Measurements from ENCODE around the gene UTP25.
A peak's percentile ranks its signal among the peaks of the same experiment; 100 is the strongest.

Gene UTP25

GRCh38 chr1:209840611-209841010, 12.8 kb downstream of the UTP25 start:
- no peak for DNase-seq

GRCh38 chr1:209844695-209845407, 17.1 kb downstream of the UTP25 start:
- DNase-seq, result no peak

- no peak for DNase-seq
Measured at GRCh38 chr1:209845408-209845725, 17.6 kb downstream of the UTP25 start.

- no peak for DNase-seq
Measured at GRCh38 chr1:209849388-209849787, 21.6 kb downstream of the UTP25 start.

GRCh38 chr1:209850342-209850979, 22.7 kb downstream of the UTP25 start:
- peak; percentile 36 for DNase-seq

- no peak for DNase-seq
Measured at GRCh38 chr1:209853676-209854075, 25.9 kb downstream of the UTP25 start.

- DNase-seq, result no peak
Measured at GRCh38 chr1:209854196-209854595, 26.4 kb downstream of the UTP25 start.

- DNase-seq, result no peak
Measured at GRCh38 chr1:209855006-209855405, 27.2 kb downstream of the UTP25 start.

- no peak for DNase-seq
Measured at GRCh38 chr1:209855623-209856022, 27.9 kb downstream of the UTP25 start.

- no peak for DNase-seq
Measured at GRCh38 chr1:209858561-209859103, 30.9 kb downstream of the UTP25 start.

GRCh38 chr1:209860293-209860881, 32.6 kb downstream of the UTP25 start:
- peak; percentile 86 for DNase-seq

- DNase-seq, result no peak
Measured at GRCh38 chr1:209861242-209861641, 33.5 kb downstream of the UTP25 start.

- DNase-seq, result no peak
Measured at GRCh38 chr1:209862391-209863356, 34.9 kb downstream of the UTP25 start.

- DNase-seq, result no peak
Measured at GRCh38 chr1:209863766-209864485, 36.2 kb downstream of the UTP25 start.

GRCh38 chr1:209866201-209866600, 38.4 kb downstream of the UTP25 start:
- no peak for DNase-seq

GRCh38 chr1:209869291-209870149, 41.7 kb downstream of the UTP25 start:
- DNase-seq, result no peak

- no peak for DNase-seq
Measured at GRCh38 chr1:209870151-209870831, 42.5 kb downstream of the UTP25 start.

GRCh38 chr1:209871006-209871405, 43.2 kb downstream of the UTP25 start:
- no peak for DNase-seq

- no peak for DNase-seq
Measured at GRCh38 chr1:209871430-209871829, 43.7 kb downstream of the UTP25 start.

- no peak for DNase-seq
Measured at GRCh38 chr1:209873067-209873799, 45.5 kb downstream of the UTP25 start.

All from NCI-H1048 (cell line).